ENCODE results near the gene LRRC32. TPM values are rescaled to one million over a fixed set of nuclear protein-coding genes. Genes with fewer than 3 reads are reported as not detected.
"Not testable (repeated sequence)": the region's sequence is repeated elsewhere in the genome, so short reads cannot be mapped to it uniquely, and the experiment has no call there.

LRRC32 gene
- total and polyA plus RNA-seq, 4 donors, result 38.3 to 159 (median 85.2) TPM

DNA sequence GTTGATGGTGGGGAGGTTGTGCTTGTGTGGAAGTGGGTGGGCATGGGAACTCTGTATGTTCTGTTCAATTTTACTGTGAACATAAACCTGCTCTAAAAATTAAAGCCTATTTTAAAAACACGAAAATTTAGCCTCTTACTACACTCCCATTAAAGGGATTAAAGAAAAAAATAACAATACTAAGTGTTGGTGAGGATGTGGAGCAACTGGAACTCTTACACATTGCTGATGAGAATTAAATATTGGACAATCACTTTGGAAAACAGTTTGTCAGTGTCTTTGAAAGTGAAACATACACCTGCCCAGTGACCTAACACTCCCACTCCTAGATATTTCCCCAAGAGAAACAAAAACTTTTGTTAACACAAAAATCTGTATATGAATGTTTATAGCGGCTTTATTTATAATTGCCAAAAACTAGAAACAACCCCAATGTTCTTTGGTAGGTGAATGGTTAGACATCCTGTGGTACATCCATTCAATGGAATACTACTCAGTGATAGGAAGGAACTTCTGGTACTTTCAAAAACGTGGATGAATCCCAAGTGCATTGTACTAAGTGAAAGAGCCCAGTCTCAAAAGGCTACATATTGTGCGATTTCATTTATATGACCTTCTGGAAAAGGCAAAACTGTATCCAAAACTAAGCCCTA, 23.5 kb downstream of the LRRC32 start:
- H3K36me3 ChIP-seq (ENCODE audit: control insufficient read depth in 4 of 4, insufficient read depth in 4 of 4, low read length in 4 of 4), result no peaks in the 10 kb centered on the region
- ATAC-seq (ENCODE audit: insufficient read depth, low FRiP score) (no peak), DNase-seq (no peak)
- H3K27ac ChIP-seq (ENCODE audit: low read depth in 1 of 2, low read length in 1 of 2), result no peak overlapping the region
- H3K4me1 ChIP-seq (ENCODE audit: control insufficient read depth in 5 of 5, insufficient read depth in 5 of 5, low read length in 5 of 5), result peaks cover 0 to 8% (median 0%) of the 10 kb centered on the region in 5 donors
- no peak overlapping the region for H3K9ac ChIP-seq (ENCODE audit: insufficient read depth in 1 of 2, low read length in 2 of 2)
- H3K9me3 ChIP-seq (ENCODE audit: control insufficient read depth in 4 of 4, insufficient read depth in 3 of 4, low read length in 3 of 4), result peaks cover 0 to 3% (median 0%) of the 10 kb centered on the region in 4 donors
- TF ChIP-seq, protein P1, sequence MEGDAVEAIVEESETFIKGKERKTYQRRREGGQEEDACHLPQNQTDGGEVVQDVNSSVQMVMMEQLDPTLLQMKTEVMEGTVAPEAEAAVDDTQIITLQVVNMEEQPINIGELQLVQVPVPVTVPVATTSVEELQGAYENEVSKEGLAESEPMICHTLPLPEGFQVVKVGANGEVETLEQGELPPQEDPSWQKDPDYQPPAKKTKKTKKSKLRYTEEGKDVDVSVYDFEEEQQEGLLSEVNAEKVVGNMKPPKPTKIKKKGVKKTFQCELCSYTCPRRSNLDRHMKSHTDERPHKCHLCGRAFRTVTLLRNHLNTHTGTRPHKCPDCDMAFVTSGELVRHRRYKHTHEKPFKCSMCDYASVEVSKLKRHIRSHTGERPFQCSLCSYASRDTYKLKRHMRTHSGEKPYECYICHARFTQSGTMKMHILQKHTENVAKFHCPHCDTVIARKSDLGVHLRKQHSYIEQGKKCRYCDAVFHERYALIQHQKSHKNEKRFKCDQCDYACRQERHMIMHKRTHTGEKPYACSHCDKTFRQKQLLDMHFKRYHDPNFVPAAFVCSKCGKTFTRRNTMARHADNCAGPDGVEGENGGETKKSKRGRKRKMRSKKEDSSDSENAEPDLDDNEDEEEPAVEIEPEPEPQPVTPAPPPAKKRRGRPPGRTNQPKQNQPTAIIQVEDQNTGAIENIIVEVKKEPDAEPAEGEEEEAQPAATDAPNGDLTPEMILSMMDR (IDR thresholded peaks at IDR 0.05; ENCODE audit: control extremely low read depth, extremely low read depth), result no peak
- WGBS, 2 donors, result 76 to 82% methylated on average over 4 of the region's 4 CpGs
- H3K4me3 ChIP-seq, result no peak overlapping the region
- H3K27me3 ChIP-seq (ENCODE audit: control insufficient read depth in 3 of 3, insufficient read depth in 3 of 3, low read length in 2 of 3), result no peaks in the 10 kb centered on the region

DNA sequence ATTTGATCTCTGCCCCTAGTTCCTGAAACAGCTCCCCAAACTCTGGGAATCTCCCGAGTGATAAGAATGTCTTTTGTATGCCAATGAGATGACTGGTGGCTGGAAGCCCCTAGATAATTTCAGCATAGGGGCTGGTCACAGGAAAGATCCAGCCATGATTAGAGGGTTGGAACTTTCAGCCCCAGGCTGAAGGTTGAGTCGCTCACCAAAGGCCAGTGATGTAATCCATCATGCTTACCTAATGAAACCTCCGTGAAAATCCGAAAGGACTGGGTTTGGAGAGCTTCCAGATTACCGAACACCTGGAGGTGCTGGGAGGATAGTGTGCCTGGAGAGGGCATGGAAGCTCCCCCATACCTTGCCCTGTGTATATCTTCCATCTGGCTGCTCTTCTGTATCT, 26.0 kb downstream of the LRRC32 start:
- Histone ChIP-seq H3K9ac (ENCODE audit: insufficient read depth in 1 of 2, low read length in 2 of 2) (no peak overlapping the region), H3K27me3 (ENCODE audit: control insufficient read depth in 3 of 3, insufficient read depth in 3 of 3, low read length in 2 of 3) (no peaks in the 10 kb centered on the region), H3K27ac (ENCODE audit: low read depth in 1 of 2, low read length in 1 of 2) (no peak overlapping the region), H3K9me3 (ENCODE audit: control insufficient read depth in 4 of 4, insufficient read depth in 3 of 4, low read length in 3 of 4) (peaks cover 0 to 3% (median 0%) of the 10 kb centered on the region in 4 donors), H3K36me3 (ENCODE audit: control insufficient read depth in 4 of 4, insufficient read depth in 4 of 4, low read length in 4 of 4) (no peaks in the 10 kb centered on the region), H3K4me1 (ENCODE audit: control insufficient read depth in 5 of 5, insufficient read depth in 5 of 5, low read length in 5 of 5) (peaks cover 0 to under 1% (median 0%) of the 10 kb centered on the region in 5 donors), H3K4me3 (no peak overlapping the region)
- TF ChIP-seq, protein P1 (IDR thresholded peaks at IDR 0.05; ENCODE audit: control extremely low read depth, extremely low read depth), result no peak
- DNase-seq (no peak), ATAC-seq (ENCODE audit: insufficient read depth, low FRiP score) (no peak)
- WGBS, 2 donors, result 70 to 81% methylated on average over 5 of the region's 5 CpGs

DNA sequence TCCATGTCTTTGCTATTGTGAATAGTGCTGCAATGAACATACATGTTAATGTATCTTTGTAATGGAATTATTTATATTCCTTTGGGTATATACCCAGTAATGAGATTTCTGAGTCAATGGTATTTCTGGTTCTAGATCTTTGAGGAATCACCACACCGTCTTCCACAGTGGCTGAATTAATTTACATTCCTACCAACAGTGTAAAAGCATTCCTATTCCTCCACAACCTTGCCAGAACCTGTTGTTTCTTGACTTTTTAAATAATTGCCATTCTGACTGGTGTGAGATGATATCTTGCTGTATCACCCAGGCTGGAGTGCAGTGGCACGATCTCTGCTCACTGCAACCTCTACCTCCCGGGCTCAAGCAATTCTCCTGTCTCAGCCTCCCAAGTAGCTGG, 26.8 kb downstream of the LRRC32 start:
- H3K4me3 ChIP-seq; H3K9ac ChIP-seq (ENCODE audit: insufficient read depth in 1 of 2, low read length in 2 of 2); H3K27me3 ChIP-seq (ENCODE audit: control insufficient read depth in 3 of 3, insufficient read depth in 3 of 3, low read length in 2 of 3); H3K4me1 ChIP-seq (ENCODE audit: control insufficient read depth in 5 of 5, insufficient read depth in 5 of 5, low read length in 5 of 5); H3K27ac ChIP-seq (ENCODE audit: low read depth in 1 of 2, low read length in 1 of 2); H3K9me3 ChIP-seq (ENCODE audit: control insufficient read depth in 4 of 4, insufficient read depth in 3 of 4, low read length in 3 of 4); H3K36me3 ChIP-seq (ENCODE audit: control insufficient read depth in 4 of 4, insufficient read depth in 4 of 4, low read length in 4 of 4); ATAC-seq (ENCODE audit: insufficient read depth, low FRiP score); DNase-seq: not testable (repeated sequence)
- WGBS, 2 donors, result 92 to 100% methylated on average over 3 of the region's 3 CpGs

DNA sequence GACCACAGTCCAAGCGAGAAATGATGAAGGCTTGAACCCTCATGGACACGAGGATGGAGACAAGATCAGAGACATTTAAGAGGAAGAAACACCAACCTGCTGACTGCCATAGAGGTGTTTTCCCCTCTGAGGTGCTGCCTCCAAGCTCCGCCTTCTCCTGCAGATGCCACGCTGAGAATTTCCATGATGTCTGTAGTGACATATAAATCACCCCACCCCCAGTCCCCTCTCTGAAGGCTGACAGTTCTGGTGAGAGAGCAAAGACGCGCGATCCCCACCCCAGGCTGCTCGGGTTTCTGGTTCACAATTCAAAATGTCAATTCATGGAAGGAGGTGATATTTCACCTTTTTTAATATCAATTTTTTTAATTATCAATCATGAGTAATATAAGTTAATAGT, 28.2 kb downstream of the LRRC32 start:
- ATAC-seq (ENCODE audit: insufficient read depth, low FRiP score) (no peak), DNase-seq (no peak)
- 81 to 93% methylated on average over 8 of the region's 8 CpGs for WGBS, 2 donors
- Histone ChIP-seq H3K27ac (ENCODE audit: low read depth in 1 of 2, low read length in 1 of 2) (no peak overlapping the region), H3K4me3 (no peak overlapping the region), H3K9ac (ENCODE audit: insufficient read depth in 1 of 2, low read length in 2 of 2) (no peak overlapping the region), H3K9me3 (ENCODE audit: control insufficient read depth in 4 of 4, insufficient read depth in 3 of 4, low read length in 3 of 4) (no peaks in the 10 kb centered on the region), H3K4me1 (ENCODE audit: control insufficient read depth in 5 of 5, insufficient read depth in 5 of 5, low read length in 5 of 5) (peaks cover 0 to 8% (median 0%) of the 10 kb centered on the region in 5 donors), H3K36me3 (ENCODE audit: control insufficient read depth in 4 of 4, insufficient read depth in 4 of 4, low read length in 4 of 4) (no peaks in the 10 kb centered on the region), H3K27me3 (ENCODE audit: control insufficient read depth in 3 of 3, insufficient read depth in 3 of 3, low read length in 2 of 3) (no peaks in the 10 kb centered on the region)
- TF ChIP-seq, protein P1 (IDR thresholded peaks at IDR 0.05; ENCODE audit: control extremely low read depth, extremely low read depth), result no peak
